WERI-Rb-1 (cell line): ENCODE results near the gene DENND11.

ENCODE experiments used
- DNase-seq: peaks from one replicate; pipeline ENCODE4 v3.0.0-alpha.2; 2020
- H3K27ac ChIP-seq: fragments of 250-450 bp; sonication (Bioruptor Pico); 2 replicates; pipeline ENCODE4 v1.5.1; 2020; ENCODE audit warnings: mild to moderate bottlenecking, moderate library complexity
- H3K27me3 ChIP-seq: fragments of 250-450 bp; sonication (Bioruptor Pico); 2 replicates; pipeline ENCODE4 v1.5.1; 2021; ENCODE audit warnings: mild to moderate bottlenecking, low read depth, moderate library complexity; ENCODE audit not compliant: insufficient read depth, severe bottlenecking
- H3K36me3 ChIP-seq: fragments of 250-450 bp; sonication (Bioruptor Pico); 2 replicates; pipeline ENCODE4 v1.5.1; 2020; ENCODE audit warnings: mild to moderate bottlenecking, moderate library complexity
- H3K4me3 ChIP-seq: 2 replicates; pipeline ENCODE4 v1.5.1; 2011; ENCODE audit warnings: low read depth, mild to moderate bottlenecking, control low read depth, low read length
- H3K9me3 ChIP-seq: fragments of 250-450 bp; sonication (Bioruptor Pico); 2 replicates; pipeline ENCODE4 v1.5.1; 2021; ENCODE audit warnings: mild to moderate bottlenecking, moderate library complexity; ENCODE audit not compliant: severe bottlenecking
- CTCF ChIP-seq: IDR thresholded peaks from 2 replicates; pipeline ENCODE4 v1.5.1; 2011; ENCODE audit warnings: low read depth, mild to moderate bottlenecking, control low read depth, inconsistent platforms, low read length

Gene DENND11

GRCh38 chr7:141737836-141738591, 36.0 kb upstream of the DENND11 start, which contains the start of gene SSBP1:
TSS of gene SSBP1 (plus strand) at chr7:141738358. CDS start at chr7:141739167, 809 bp downstream.
- Histone ChIP-seq H3K27ac (peak within 1 kb of the TSS; percentile 84), H3K9me3 (no peaks in the 10 kb centered on the region), H3K27me3 (no peaks in the 10 kb centered on the region), H3K36me3 (peaks cover 32% of the 10 kb centered on the region), H3K4me3 (peak within 1 kb of the TSS; percentile 86)
- peak; percentile 90 for DNase-seq
- peak; percentile 63 for TF ChIP-seq CTCF

DNA sequence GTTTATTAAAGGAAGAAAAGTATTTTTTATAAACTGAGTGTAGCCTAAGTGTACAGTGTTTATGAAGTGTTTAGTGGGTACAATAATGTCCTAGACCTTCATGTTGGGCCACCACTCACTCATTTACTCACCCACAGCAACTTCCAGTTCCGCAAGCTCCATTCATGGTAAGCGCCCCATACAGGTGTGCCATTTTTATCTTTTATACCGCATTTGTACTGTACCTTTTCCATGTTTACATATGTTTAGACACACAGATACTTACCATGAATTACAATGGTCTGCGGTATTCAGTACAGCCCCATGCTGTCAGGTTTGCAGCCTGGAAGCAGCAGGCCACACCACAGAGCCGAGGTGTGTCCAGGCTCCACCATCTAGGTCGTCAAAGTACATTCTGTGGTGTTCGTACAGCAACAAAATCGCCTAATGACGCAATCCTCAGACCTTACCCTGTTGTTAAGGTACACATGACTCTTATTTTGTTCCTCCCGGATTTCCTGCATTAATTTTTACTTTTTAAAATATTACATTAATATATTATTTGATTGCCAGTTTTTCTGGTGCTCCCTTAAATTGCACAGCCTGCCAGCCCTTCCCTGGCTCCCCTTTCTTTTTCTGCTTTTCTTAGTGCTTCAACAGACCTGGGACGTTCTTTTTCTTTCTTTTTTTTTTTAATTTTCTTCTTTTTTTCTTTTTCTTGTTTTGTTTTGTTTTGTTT, 35.3 kb upstream of the DENND11 start:
- H3K36me3 ChIP-seq = peaks cover 25% of the 10 kb centered on the region
- H3K27ac ChIP-seq = no peak overlapping the region
- no peak for TF ChIP-seq CTCF
- no peak for DNase-seq
- peak overlapping the region; percentile 86 for H3K4me3 ChIP-seq
- no peaks in the 10 kb centered on the region for H3K9me3 ChIP-seq
- H3K27me3 ChIP-seq = no peaks in the 10 kb centered on the region

GRCh38 chr7:141731476-141732149, 29.6 kb upstream of the DENND11 start:
- TF ChIP-seq CTCF = no peak
- H3K9me3 ChIP-seq = no peaks in the 10 kb centered on the region
- H3K27ac ChIP-seq = no peak overlapping the region
- no peak for DNase-seq
- no peak overlapping the region for H3K4me3 ChIP-seq
- H3K36me3 ChIP-seq = no peaks in the 10 kb centered on the region
- peaks cover 3% of the 10 kb centered on the region for H3K27me3 ChIP-seq

- H3K9me3 ChIP-seq = no peaks in the 10 kb centered on the region
- peaks cover 3% of the 10 kb centered on the region for H3K27me3 ChIP-seq
- no peak for DNase-seq
- H3K27ac ChIP-seq = no peak overlapping the region
- no peak overlapping the region for H3K4me3 ChIP-seq
- no peak for TF ChIP-seq CTCF
- H3K36me3 ChIP-seq = no peaks in the 10 kb centered on the region
Observed at GRCh38 chr7:141729020-141729419, 27.1 kb upstream of the DENND11 start.

- no peak for DNase-seq
- no peak for TF ChIP-seq CTCF
- H3K36me3 ChIP-seq = no peaks in the 10 kb centered on the region
- no peaks in the 10 kb centered on the region for H3K9me3 ChIP-seq
- no peaks in the 10 kb centered on the region for H3K27me3 ChIP-seq
- no peak overlapping the region for H3K27ac ChIP-seq
- H3K4me3 ChIP-seq = no peak overlapping the region
Observed at GRCh38 chr7:141722529-141722928, 20.6 kb upstream of the DENND11 start.
